IMR-90 (cell line): ENCODE measurements around the gene GRB2. TPM values are rescaled to one million over a fixed set of nuclear protein-coding genes. Genes with fewer than 3 reads are reported as not detected.

ENCODE experiments used
- ATAC-seq: fragments of 200-7000 bp; cut with Tn5 transposase; 2 replicates; pipeline ENCODE4 v1.9.1; 2020; ENCODE audit warnings: low read depth, mild to moderate bottlenecking, moderate library complexity
- BruUV-seq: library from RNA; stranded (reverse); fragments of 400-500 nt; replicated peaks from 2 replicates; lab custom pipeline; 2021; lab: Mats Ljungman, UMichigan
- CTCF ChIA-PET: fragments of 300-600 bp; formaldehyde crosslinking; extraction: SDS; loops from one replicate; lab custom pipeline; 2021; ENCODE audit warnings: antibody characterized with exemption; lab: Yijun Ruan, JAX
- POLR2A ChIA-PET: fragments of 300-600 bp; sonication (Branson Sonifier 250); formaldehyde crosslinking; loops from one replicate; lab custom pipeline; 2022; ENCODE audit warnings: antibody characterized with exemption; ENCODE audit not compliant: unreplicated experiment; lab: Charles Lee
- DNase-seq: peaks from one replicate; pipeline ENCODE4 v3.0.0; 2013
- H2AFZ ChIP-seq: replicated peaks from 2 replicates; pipeline ENCODE3; 2013; ENCODE audit warnings: low read length, mild to moderate bottlenecking; ENCODE audit not compliant: poor library complexity
- H2AK5ac ChIP-seq: 2 replicates; pipeline ENCODE4 v1.6.1; 2013; ENCODE audit warnings: low read depth, low read length, inconsistent platforms
- H2AK9ac ChIP-seq: replicated peaks from 2 replicates; pipeline ENCODE3; 2013; ENCODE audit warnings: mild to moderate bottlenecking, low read depth, low read length, moderate library complexity; ENCODE audit not compliant: poor library complexity
- H2BK120ac ChIP-seq: 2 replicates; pipeline ENCODE4 v1.6.1; 2013; ENCODE audit warnings: low read depth, low read length, inconsistent platforms
- H2BK15ac ChIP-seq: 3 replicates; pipeline ENCODE4 v1.6.1; 2013; ENCODE audit warnings: low read depth, low read length, inconsistent platforms
- H2BK20ac ChIP-seq: 2 replicates; pipeline ENCODE4 v1.6.1; 2013; ENCODE audit warnings: low read depth, mild to moderate bottlenecking, inconsistent platforms, low read length, moderate library complexity
- H2BK5ac ChIP-seq: 2 replicates; pipeline ENCODE4 v1.6.1; 2013; ENCODE audit warnings: mild to moderate bottlenecking, low read depth, low read length, inconsistent platforms; ENCODE audit not compliant: poor library complexity, severe bottlenecking
- H3K14ac ChIP-seq: replicated peaks from 2 replicates; pipeline ENCODE4 v1.6.1; 2013; ENCODE audit warnings: low read depth, low read length, inconsistent platforms
- H3K18ac ChIP-seq: 2 replicates; pipeline ENCODE4 v1.6.1; 2013; ENCODE audit warnings: low read depth, low read length, control low read depth
- H3K23ac ChIP-seq: 2 replicates; pipeline ENCODE4 v1.6.1; 2013; ENCODE audit warnings: low read depth, low read length, inconsistent platforms
- H3K27ac ChIP-seq: 2 replicates; pipeline ENCODE4 v1.5.1; 2013; ENCODE audit warnings: mild to moderate bottlenecking, control low read depth, low read length; ENCODE audit not compliant: insufficient read depth
- H3K27me3 ChIP-seq: 2 replicates; pipeline ENCODE4 v1.6.1; 2013; ENCODE audit warnings: low read length; ENCODE audit not compliant: control insufficient read depth, insufficient read depth
- H3K36me3 ChIP-seq: 2 replicates; pipeline ENCODE4 v1.6.1; 2013; ENCODE audit warnings: low read length, mixed read lengths; ENCODE audit not compliant: control insufficient read depth, insufficient read depth
- H3K4ac ChIP-seq: 2 replicates; pipeline ENCODE4 v1.6.1; 2013; ENCODE audit warnings: low read depth, low read length, inconsistent platforms
- H3K4me1 ChIP-seq: 2 replicates; pipeline ENCODE4 v1.6.1; 2013; ENCODE audit warnings: low read length, mixed read lengths; ENCODE audit not compliant: control insufficient read depth, insufficient read depth
- H3K4me2 ChIP-seq: 2 replicates; pipeline ENCODE4 v1.6.1; 2013; ENCODE audit warnings: low read depth, mild to moderate bottlenecking, control low read depth, low read length, moderate library complexity
- H3K4me3 ChIP-seq: 2 replicates; pipeline ENCODE4 v1.5.1; 2013; ENCODE audit warnings: low read depth, mild to moderate bottlenecking, control low read depth, low read length, moderate library complexity; ENCODE audit not compliant: insufficient read depth
- H3K56ac ChIP-seq: 2 replicates; pipeline ENCODE4 v1.6.1; 2013; ENCODE audit warnings: low read length, inconsistent platforms; ENCODE audit not compliant: insufficient read depth; ENCODE audit errors: extremely low read depth
- H3K79me1 ChIP-seq, 2 experiments: 2 replicates each; pipeline ENCODE4 v1.6.1; 2013; ENCODE audit warnings: low read length in 2 of 2, inconsistent platforms in 1 of 2, low read depth in 1 of 2
- H3K9ac ChIP-seq: 2 replicates; pipeline ENCODE4 v1.6.1; 2013; ENCODE audit warnings: low read depth, low read length, control low read depth
- H3K9me1 ChIP-seq: 2 replicates; pipeline ENCODE4 v1.6.1; 2013; ENCODE audit warnings: low read length, inconsistent platforms; ENCODE audit not compliant: insufficient read depth
- H3K9me3 ChIP-seq: 2 replicates; pipeline ENCODE4 v1.6.1; 2013; ENCODE audit warnings: low read length; ENCODE audit not compliant: control insufficient read depth, insufficient read depth
- H4K20me1 ChIP-seq: 2 replicates; pipeline ENCODE4 v1.6.1; 2013; ENCODE audit warnings: low read length, inconsistent platforms; ENCODE audit not compliant: insufficient read depth
- H4K5ac ChIP-seq: 2 replicates; pipeline ENCODE4 v1.6.1; 2013; ENCODE audit warnings: mild to moderate bottlenecking, low read depth, low read length, control low read depth
- H4K8ac ChIP-seq, 2 experiments: 2 replicates each; pipeline ENCODE4 v1.6.1; 2013; ENCODE audit warnings: low read depth in 2 of 2, low read length in 2 of 2, control low read depth in 1 of 2, inconsistent platforms in 1 of 2
- H4K91ac ChIP-seq: 2 replicates; pipeline ENCODE4 v1.6.1; 2013; ENCODE audit warnings: low read depth, low read length, inconsistent platforms; ENCODE audit not compliant: insufficient read depth
- BHLHE40 ChIP-seq: fragments of 150-350 bp; IDR thresholded peaks from 2 replicates; pipeline ENCODE4 v1.6.1; 2016; ENCODE audit warnings: mild to moderate bottlenecking, low read depth, low read length
- CEBPB ChIP-seq: IDR thresholded peaks from 2 replicates; pipeline ENCODE4 v1.6.1; 2012; ENCODE audit warnings: low read depth, low read length, improper control_type of control experiment
- CHD1 ChIP-seq: IDR thresholded peaks from 2 replicates; pipeline ENCODE4 v1.6.1; 2012; ENCODE audit warnings: low read depth, low read length, improper control_type of control experiment
- CTCF ChIP-seq: conservative IDR thresholded peaks from 2 replicates; pipeline ENCODE4 v1.5.1; 2012; ENCODE audit warnings: mild to moderate bottlenecking, low read depth, low read length, improper control_type of control experiment
- ELK1 ChIP-seq: fragments of 150-350 bp; IDR thresholded peaks from 2 replicates; pipeline ENCODE4 v1.6.1; 2016; ENCODE audit warnings: low read depth, mild to moderate bottlenecking, low read length, moderate library complexity, borderline replicate concordance
- FOS ChIP-seq: fragments of 150-350 bp; IDR thresholded peaks from 2 replicates; pipeline ENCODE4 v1.6.1; 2016; ENCODE audit warnings: low read depth, low read length
- MAZ ChIP-seq: IDR thresholded peaks from 2 replicates; pipeline ENCODE4 v1.6.1; 2012; ENCODE audit warnings: low read depth, mild to moderate bottlenecking, low read length, improper control_type of control experiment, moderate library complexity, borderline replicate concordance
- MXI1 ChIP-seq: IDR thresholded peaks from 2 replicates; pipeline ENCODE4 v1.6.1; 2012; ENCODE audit warnings: low read depth, mild to moderate bottlenecking, low read length, moderate library complexity, borderline replicate concordance
- NFE2L2 ChIP-seq: fragments of 150-350 bp; IDR thresholded peaks from 2 replicates; pipeline ENCODE4 v1.6.1; 2016; ENCODE audit warnings: low read depth, mild to moderate bottlenecking, low read length
- POLR2A ChIP-seq: IDR thresholded peaks from 2 replicates; pipeline ENCODE4 v1.6.1; 2012; ENCODE audit warnings: mild to moderate bottlenecking, low read depth, low read length
- RAD21 ChIP-seq: IDR thresholded peaks from 2 replicates; pipeline ENCODE4 v1.6.1; 2012; ENCODE audit warnings: low read length, improper control_type of control experiment
- RCOR1 ChIP-seq: IDR thresholded peaks from 2 replicates; pipeline ENCODE4 v1.6.1; 2012; ENCODE audit warnings: mild to moderate bottlenecking, low read length, improper control_type of control experiment; ENCODE audit not compliant: insufficient replicate concordance
- SMC3 ChIP-seq: fragments of 150-350 bp; IDR thresholded peaks from 2 replicates; pipeline ENCODE4 v1.6.1; 2016; ENCODE audit warnings: low read depth, mild to moderate bottlenecking, antibody characterized with exemption, low read length, moderate library complexity
- USF2 ChIP-seq: fragments of 150-350 bp; IDR thresholded peaks from 2 replicates; pipeline ENCODE4 v1.6.1; 2017; ENCODE audit warnings: mild to moderate bottlenecking, antibody characterized with exemption, low read length, low read depth
- WGBS, 2 experiments: methylation state at CpG; one replicate each; pipeline versions ENCODE4 v1.1.5 to v1.1.7; 2013; ENCODE audit warnings: missing lambda C conversion rate in 2 of 2; ENCODE audit not compliant: insufficient read length in 1 of 2; ENCODE audit errors: extremely low coverage in 2 of 2; 5-methylcytosine and 5-hydroxymethylcytosine counted together
- dilution Hi-C: fragments of 300-500 bp; cut with HindIII; formaldehyde crosslinking; loops from one replicate; pipeline ENCODE4 v1.14.3; 2018; ENCODE audit warnings: low sequenced_read_pairs; ENCODE audit not compliant: unreplicated experiment
- in situ Hi-C: fragments of 300-500 bp; cut with MboI; formaldehyde crosslinking; loops from 3 replicates; pipeline ENCODE4 v1.14.3; 2019; ENCODE audit warnings: low sequenced_read_pairs, inconsistent platforms, mixed read lengths
- intact Hi-C: fragments of 100-400 bp; cut with micrococcal nuclease; formaldehyde crosslinking; loops from 2 replicates; pipeline ENCODE4 v1.10.0; 2022
- polyA plus RNA-seq, 3 experiments: library from polyadenylated mRNA; depleted of rRNA; stranded (reverse); fragments of >200 nt; gene quantifications; 2 replicates each; pipeline ENCODE4 v1.2.3, GENCODE V29; 2012; ENCODE audit warnings: low replicate concordance in 1 of 3
- total RNA-seq: library from RNA; depleted of rRNA; stranded (reverse); fragments of >200 nt; gene quantifications from 2 replicates; pipeline ENCODE4 v1.2.3, GENCODE V29; 2012

The GRB2 gene
- total and polyA plus RNA-seq, 2 of the 4 experiments (the other 2 are of a cell fraction): 49.3 to 62.1 TPM

GRCh38 chr17:75392559-75392958 lies 12.9 kb downstream of the GRB2 start (continued):
- TF ChIP-seq NFE2L2 (no peak), CEBPB (no peak), BHLHE40 (no peak), RAD21 (no peak), RCOR1 (no peak)

- Histone ChIP-seq H2AK9ac (no peak overlapping the region), H2BK15ac (no peak overlapping the region), H4K20me1 (peaks cover 53% of the 10 kb centered on the region), H4K8ac (no peak overlapping the region), H2BK120ac (no peak overlapping the region), H3K56ac (no peak overlapping the region), H3K14ac (no peak overlapping the region), H2BK20ac (no peak overlapping the region), H3K36me3 (peaks cover 10% of the 10 kb centered on the region), H2BK5ac (no peak overlapping the region), H2AK5ac (no peak overlapping the region), H3K23ac (peak overlapping the region; percentile 69; the same call in 1 of the 2 replicates), H3K9me3 (no peaks in the 10 kb centered on the region), H3K9ac (no peak overlapping the region), H3K27me3 (no peaks in the 10 kb centered on the region), H4K91ac (no peak overlapping the region), H3K4me3 (no peak overlapping the region), H3K27ac (no peak overlapping the region), H3K4ac (no peak overlapping the region), H3K4me2 (no peak overlapping the region), H3K79me1 (peaks cover 12 to 76% of the 10 kb centered on the region in 2 experiments), H3K18ac (no peak overlapping the region), H3K9me1 (peaks cover 2% of the 10 kb centered on the region), H3K4me1 (no peaks in the 10 kb centered on the region; the same call in 1 of the 2 replicates), H2AFZ (no peak overlapping the region), H4K5ac (no peak overlapping the region)
- TF ChIP-seq CTCF: no peak
- no peak for TF ChIP-seq CHD1
- no peak for TF ChIP-seq SMC3
- TF ChIP-seq ELK1: no peak
- no peak for TF ChIP-seq BHLHE40
- no peak for TF ChIP-seq MAZ
- TF ChIP-seq POLR2A: no peak
- no peak for TF ChIP-seq MXI1
- no peak for TF ChIP-seq FOS
- no peak for TF ChIP-seq USF2
- intact Hi-C loops: no loop called here
- WGBS, 2 experiments: no CpG with 5 or more reads among the region's 3 CpGs
- CTCF ChIA-PET: interaction anchor here (0.6 to 0.9 kb wide), 2 partner anchors 25 to 69 kb away, joined by 3 read pairs; no protein-coding TSS in a partner anchor
- DNase-seq (peak; percentile 39), ATAC-seq (no peak)
- dilution Hi-C loops: no loop called here
- BruUV-seq: no TSS peak
- in situ Hi-C loops: no loop called here
- POLR2A ChIA-PET: no interaction called here
These were observed 14.5 kb downstream of the GRB2 start for GRCh38 chr17:75390982-75391381.
